ENCODE data around the gene ZNF224.
A peak's percentile ranks its signal among the peaks of the same experiment; 100 is the strongest.
"Not testable (repeated sequence)": the region's sequence is repeated elsewhere in the genome, so short reads cannot be mapped to it uniquely, and the experiment has no call there.

Gene ZNF224

DNA sequence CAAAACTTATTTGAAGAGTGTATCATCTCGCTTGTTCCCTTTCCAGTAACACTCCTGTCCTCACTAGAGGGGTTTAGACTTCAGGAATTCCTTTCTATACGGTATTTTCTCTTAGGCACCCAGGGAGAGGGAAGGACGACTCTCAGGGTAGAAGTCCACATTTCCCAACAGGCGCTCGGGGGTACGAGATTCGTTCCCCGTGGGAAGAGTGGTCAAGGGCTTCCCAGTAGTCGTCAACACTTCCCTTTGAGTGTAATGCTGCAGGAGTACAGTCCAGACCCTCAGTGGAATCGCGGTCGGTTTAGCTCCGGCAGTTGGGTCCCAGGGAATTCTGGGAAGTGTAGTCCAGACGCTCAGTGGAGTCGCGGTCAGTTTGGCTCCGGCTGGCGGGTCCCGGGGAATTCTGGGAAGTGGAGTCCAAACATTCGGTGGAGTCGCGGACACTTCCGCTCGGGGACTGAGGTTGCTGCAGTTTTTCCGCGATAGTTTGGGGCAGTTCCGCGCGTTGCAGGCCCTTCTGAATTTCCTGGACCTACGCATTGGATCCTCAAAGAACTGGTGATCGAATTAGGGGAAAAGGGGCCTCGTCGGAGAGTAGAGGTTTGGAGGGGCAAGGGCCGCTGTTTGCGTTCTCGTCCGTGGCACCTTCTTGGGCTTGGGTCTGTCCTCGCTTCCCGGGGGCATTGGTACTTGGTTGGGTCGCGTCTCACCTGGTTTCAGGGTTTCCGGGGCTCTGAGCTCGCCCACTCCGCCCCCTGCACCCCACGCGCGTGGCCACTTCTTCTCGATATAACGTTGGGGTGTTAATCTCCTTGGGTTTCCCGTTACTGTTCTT is at the start of gene ZNF224:
ZNF224 (plus strand) TSS at position 431 of the 835 bp plus-strand sequence. CDS start 3,513 bp downstream, outside the sequence.
- peak; percentile 94 for DNase-seq (ENCODE audit: low spot score)

GRCh38 chr19:44050740-44051649 is 43.2 kb upstream of the ZNF224 start:
- peak; percentile 11 for DNase-seq (ENCODE audit: low spot score)

- DNase-seq (ENCODE audit: low spot score), result peak; percentile 98
Measured at GRCh38 chr19:44051650-44052402, 42.3 kb upstream of the ZNF224 start, which contains the start of gene ZNF223. Gene ZNF223 (plus strand): TSS chr19:44052036. CDS start chr19:44055177, 3,141 bp downstream.

- no peak for DNase-seq (ENCODE audit: low spot score)
Measured at GRCh38 chr19:44055870-44056269, 38.3 kb upstream of the ZNF224 start.

DNA sequence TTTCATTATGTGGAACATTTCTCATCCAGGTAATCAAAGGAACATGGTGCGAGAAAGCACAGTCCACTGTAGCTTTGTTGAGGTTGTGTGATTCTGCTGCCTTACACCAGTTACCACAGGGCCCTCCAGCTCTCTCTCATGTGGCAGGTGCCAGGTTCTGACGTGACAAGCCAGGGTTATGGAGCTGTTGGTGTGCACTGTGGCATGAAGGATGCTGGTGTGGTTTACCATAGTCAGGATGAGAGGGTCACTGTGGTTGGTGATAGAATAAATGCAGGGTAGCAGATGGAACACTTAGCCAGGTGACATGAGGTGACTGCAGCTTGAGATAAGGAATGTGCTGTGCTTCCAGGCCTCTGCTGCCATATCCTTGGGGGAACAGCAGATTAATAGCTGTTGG is 34.9 kb upstream of the ZNF224 start:
- no peak for DNase-seq (ENCODE audit: low spot score)

- no peak for DNase-seq (ENCODE audit: low spot score)
Measured at GRCh38 chr19:44061038-44061437, 33.1 kb upstream of the ZNF224 start.

DNA sequence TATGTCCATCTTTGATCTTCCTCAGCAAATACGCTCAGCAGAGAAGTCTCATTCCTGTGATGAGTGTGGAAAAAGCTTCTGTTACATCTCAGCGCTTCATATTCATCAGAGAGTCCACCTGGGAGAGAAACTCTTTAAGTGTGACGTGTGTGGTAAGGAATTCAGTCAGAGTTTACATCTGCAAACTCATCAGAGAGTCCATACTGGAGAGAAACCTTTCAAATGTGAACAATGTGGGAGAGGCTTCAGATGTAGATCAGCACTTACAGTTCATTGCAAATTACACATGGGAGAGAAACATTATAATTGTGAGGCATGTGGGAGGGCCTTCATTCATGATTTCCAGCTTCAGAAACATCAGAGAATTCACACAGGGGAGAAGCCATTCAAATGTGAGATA is 27.9 kb upstream of the ZNF224 start:
- no peak for DNase-seq (ENCODE audit: low spot score)

GRCh38 chr19:44069415-44069814 is 24.7 kb upstream of the ZNF224 start:
- DNase-seq (ENCODE audit: low spot score), result no peak

- peak; percentile 93 for DNase-seq (ENCODE audit: low spot score)
Measured at GRCh38 chr19:44071824-44072542, 22.2 kb upstream of the ZNF224 start, which contains the start of gene ZNF284. Gene ZNF284 (plus strand): TSS chr19:44072159. CDS start chr19:44076390, 4,231 bp downstream.

DNA sequence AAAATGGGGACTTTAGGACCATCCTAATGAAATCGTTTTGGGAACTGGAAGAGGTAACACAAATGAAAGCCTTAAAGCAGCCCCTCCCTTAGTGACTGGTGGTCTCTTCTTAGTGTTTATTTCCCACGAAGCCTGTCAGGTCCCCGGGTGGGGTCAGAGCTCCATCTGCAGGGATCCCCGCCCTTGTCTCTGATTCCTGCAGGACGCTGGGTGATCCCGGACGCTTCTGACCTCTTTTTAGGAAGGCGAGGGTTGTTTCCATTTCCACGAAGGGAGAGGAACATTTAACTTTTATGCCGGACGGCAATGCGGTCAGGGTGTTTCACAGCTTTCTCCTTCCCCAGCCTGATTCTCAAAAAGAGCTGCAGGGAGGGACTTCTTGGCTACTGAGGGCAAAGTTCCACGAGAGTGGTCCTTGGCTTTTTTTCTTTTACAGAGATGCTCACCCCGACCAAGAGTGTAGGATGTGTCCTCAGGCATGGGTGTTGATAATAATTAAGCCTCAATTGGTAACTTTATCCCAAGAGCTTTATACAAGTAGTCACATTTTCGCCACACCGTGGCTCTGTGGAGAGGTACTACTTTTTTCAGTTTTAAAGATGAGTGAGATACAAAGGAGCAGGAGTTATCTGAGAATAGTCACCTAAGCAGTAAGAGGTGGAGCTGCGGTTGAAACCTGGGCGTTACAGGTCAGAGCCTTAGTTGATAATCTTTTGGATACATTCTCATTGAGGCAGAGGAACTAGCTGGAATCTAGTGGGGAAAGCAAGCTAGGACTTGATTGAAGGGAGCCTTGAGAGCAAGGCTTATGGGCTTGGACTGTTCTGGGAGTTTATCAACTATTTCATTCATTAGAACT is 21.4 kb upstream of the ZNF224 start:
- DNase-seq (ENCODE audit: low spot score), result no peak

GRCh38 chr19:44076325-44076724 is 17.8 kb upstream of the ZNF224 start:
- no peak for DNase-seq (ENCODE audit: low spot score)

- DNase-seq (ENCODE audit: low spot score), result no peak
Measured at GRCh38 chr19:44092108-44092507, 2.1 kb upstream of the ZNF224 start.

DNA sequence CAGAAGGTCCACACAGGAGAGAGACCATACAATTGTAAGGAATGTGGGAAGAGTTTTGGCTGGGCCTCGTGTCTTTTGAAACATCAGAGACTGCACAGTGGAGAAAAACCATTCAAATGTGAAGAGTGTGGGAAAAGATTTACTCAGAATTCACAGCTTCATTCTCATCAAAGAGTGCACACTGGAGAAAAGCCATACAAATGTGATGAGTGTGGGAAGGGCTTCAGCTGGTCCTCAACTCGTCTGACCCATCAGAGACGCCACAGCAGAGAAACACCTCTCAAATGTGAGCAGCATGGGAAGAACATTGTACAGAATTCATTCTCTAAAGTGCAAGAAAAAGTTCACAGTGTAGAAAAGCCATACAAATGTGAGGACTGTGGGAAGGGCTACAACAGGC is 13.6 kb downstream of the ZNF224 start:
- DNase-seq (ENCODE audit: low spot score), result no peak

GRCh38 chr19:44109458-44109857 is 15.3 kb downstream of the ZNF224 start:
- DNase-seq (ENCODE audit: low spot score), result no peak

DNA sequence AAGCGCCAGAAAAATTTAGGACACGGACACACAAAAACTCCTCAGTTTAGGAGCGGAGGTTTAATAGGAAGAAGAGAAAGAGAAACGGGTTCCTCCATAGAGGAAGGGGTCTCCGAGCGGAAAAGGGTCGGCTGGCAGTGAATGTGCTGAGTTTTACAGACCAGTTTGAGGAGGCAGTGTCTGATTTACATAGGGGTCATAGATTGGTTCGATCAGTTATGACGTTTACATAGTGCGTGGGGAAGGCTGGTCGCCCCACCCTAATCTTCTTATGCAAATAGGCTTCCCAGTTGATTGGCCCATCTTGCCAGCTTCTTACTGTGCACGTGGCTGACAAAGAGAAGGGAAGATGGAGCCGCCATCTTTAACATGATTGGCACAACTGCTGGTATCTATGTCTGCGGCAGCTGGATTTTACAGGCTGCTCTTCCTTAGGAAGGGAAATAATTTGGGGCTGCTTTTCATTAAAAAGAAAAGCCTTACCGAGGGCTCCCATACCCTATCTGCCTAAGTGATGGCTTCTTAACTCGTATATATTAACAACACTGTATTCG is 17.8 kb downstream of the ZNF224 start:
- no peak for DNase-seq (ENCODE audit: low spot score)

GRCh38 chr19:44112802-44113137 is 18.6 kb downstream of the ZNF224 start:
- DNase-seq (ENCODE audit: low spot score), result no peak

- peak; percentile 100 for DNase-seq (ENCODE audit: low spot score)
Measured at GRCh38 chr19:44113138-44113783, 19.1 kb downstream of the ZNF224 start, which contains the start of gene ZNF225. Gene ZNF225 (plus strand): TSS chr19:44113399. CDS start chr19:44115828, 2,429 bp downstream.

- no peak for DNase-seq (ENCODE audit: low spot score)
Measured at GRCh38 chr19:44113784-44114390, 19.7 kb downstream of the ZNF224 start.

- not testable (repeated sequence) for DNase-seq (ENCODE audit: low spot score)
Measured at GRCh38 chr19:44121162-44121561, 27.0 kb downstream of the ZNF224 start.
